Ishikawa (cell line): ENCODE results near the gene PPFIBP2.

Source experiments
- EGR1 ChIP-seq: IDR thresholded peaks from 2 replicates; pipeline ENCODE4 v1.6.1; 2012
- NFIC ChIP-seq: IDR thresholded peaks from 2 replicates; pipeline ENCODE4 v1.6.1; 2012
- TAF1 ChIP-seq: IDR thresholded peaks from 2 replicates; pipeline ENCODE4 v1.6.1; 2012; ENCODE audit warnings: low read depth, mild to moderate bottlenecking
- TF ChIP-seq, protein P1 (sequence below): IDR thresholded peaks from 2 replicates; pipeline ENCODE4 v1.6.1; 2012
- TF ChIP-seq, protein P2 (sequence below): IDR thresholded peaks from 2 replicates; pipeline ENCODE4 v1.6.1; 2012; ENCODE audit warnings: low read depth, mild to moderate bottlenecking
- TF ChIP-seq, protein P3 (sequence below): IDR thresholded peaks from 2 replicates; pipeline ENCODE4 v1.6.1; 2012

DNA sequence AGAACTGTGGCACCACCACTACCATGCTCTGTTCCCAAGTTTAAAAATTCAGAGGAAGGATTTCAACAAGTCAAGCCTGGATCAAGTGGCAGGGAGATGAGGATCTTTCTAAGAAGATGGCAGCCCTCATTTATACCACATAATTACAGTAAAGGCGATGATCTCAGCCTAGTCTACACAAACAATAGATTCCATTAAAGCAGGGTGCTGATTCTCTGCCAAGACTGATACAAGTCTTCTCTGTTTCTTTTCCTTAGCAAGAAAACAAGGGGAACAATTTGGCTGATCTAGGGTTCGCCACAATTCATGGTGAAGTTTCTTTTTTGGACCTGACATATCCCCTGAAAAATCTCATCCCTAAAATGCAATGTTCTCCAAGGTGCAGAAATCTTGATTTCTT lies 73.9 kb downstream of the PPFIBP2 start:
- TF ChIP-seq TAF1 (no peak), NFIC (no peak), EGR1 (no peak)
- TF ChIP-seq, protein P1, sequence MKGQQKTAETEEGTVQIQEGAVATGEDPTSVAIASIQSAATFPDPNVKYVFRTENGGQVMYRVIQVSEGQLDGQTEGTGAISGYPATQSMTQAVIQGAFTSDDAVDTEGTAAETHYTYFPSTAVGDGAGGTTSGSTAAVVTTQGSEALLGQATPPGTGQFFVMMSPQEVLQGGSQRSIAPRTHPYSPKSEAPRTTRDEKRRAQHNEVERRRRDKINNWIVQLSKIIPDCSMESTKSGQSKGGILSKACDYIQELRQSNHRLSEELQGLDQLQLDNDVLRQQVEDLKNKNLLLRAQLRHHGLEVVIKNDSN, result no peak
- TF ChIP-seq, protein P2, sequence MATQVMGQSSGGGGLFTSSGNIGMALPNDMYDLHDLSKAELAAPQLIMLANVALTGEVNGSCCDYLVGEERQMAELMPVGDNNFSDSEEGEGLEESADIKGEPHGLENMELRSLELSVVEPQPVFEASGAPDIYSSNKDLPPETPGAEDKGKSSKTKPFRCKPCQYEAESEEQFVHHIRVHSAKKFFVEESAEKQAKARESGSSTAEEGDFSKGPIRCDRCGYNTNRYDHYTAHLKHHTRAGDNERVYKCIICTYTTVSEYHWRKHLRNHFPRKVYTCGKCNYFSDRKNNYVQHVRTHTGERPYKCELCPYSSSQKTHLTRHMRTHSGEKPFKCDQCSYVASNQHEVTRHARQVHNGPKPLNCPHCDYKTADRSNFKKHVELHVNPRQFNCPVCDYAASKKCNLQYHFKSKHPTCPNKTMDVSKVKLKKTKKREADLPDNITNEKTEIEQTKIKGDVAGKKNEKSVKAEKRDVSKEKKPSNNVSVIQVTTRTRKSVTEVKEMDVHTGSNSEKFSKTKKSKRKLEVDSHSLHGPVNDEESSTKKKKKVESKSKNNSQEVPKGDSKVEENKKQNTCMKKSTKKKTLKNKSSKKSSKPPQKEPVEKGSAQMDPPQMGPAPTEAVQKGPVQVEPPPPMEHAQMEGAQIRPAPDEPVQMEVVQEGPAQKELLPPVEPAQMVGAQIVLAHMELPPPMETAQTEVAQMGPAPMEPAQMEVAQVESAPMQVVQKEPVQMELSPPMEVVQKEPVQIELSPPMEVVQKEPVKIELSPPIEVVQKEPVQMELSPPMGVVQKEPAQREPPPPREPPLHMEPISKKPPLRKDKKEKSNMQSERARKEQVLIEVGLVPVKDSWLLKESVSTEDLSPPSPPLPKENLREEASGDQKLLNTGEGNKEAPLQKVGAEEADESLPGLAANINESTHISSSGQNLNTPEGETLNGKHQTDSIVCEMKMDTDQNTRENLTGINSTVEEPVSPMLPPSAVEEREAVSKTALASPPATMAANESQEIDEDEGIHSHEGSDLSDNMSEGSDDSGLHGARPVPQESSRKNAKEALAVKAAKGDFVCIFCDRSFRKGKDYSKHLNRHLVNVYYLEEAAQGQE, result no peak
- TF ChIP-seq, protein P3, sequence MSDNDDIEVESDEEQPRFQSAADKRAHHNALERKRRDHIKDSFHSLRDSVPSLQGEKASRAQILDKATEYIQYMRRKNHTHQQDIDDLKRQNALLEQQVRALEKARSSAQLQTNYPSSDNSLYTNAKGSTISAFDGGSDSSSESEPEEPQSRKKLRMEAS, result no peak
